ENCODE data around the gene FXYD1.

Gene FXYD1

GRCh38 chr19:35165200-35166058, 26.8 kb downstream of the FXYD1 start:
- no peak for ATAC-seq

GRCh38 chr19:35166100-35167063, 27.8 kb downstream of the FXYD1 start:
- no peak for ATAC-seq

GRCh38 chr19:35167251-35168119, 28.9 kb downstream of the FXYD1 start:
- ATAC-seq: peak in 1 of 2 donors; percentile 12

GRCh38 chr19:35168196-35168595, 29.6 kb downstream of the FXYD1 start:
- ATAC-seq: no peak

GRCh38 chr19:35169221-35169995, 30.8 kb downstream of the FXYD1 start:
- peak in 1 of 2 donors; percentile 63 for ATAC-seq

- ATAC-seq: no peak
Measured at GRCh38 chr19:35170359-35171061, 31.9 kb downstream of the FXYD1 start.

GRCh38 chr19:35171730-35172129, 33.1 kb downstream of the FXYD1 start:
- no peak for ATAC-seq

- ATAC-seq: no peak
Measured at GRCh38 chr19:35174226-35174625, 35.6 kb downstream of the FXYD1 start.

- no peak for ATAC-seq
Measured at GRCh38 chr19:35176181-35176570, 37.6 kb downstream of the FXYD1 start.

GRCh38 chr19:35177377-35178274, 39.0 kb downstream of the FXYD1 start:
- peak; percentile 41 to 55 for ATAC-seq

GRCh38 chr19:35178701-35179100, 40.1 kb downstream of the FXYD1 start:
- ATAC-seq: no peak

GRCh38 chr19:35179830-35180229, 41.2 kb downstream of the FXYD1 start:
- no peak for ATAC-seq

GRCh38 chr19:35181387-35181786, 42.8 kb downstream of the FXYD1 start:
- ATAC-seq: no peak

GRCh38 chr19:35184267-35184666, 45.6 kb downstream of the FXYD1 start:
- ATAC-seq: no peak

- peak; percentile 84 to 95 for ATAC-seq
Measured at GRCh38 chr19:35184884-35185283, 46.3 kb downstream of the FXYD1 start.

Measured in activated CD4-positive, CD25-positive, alpha-beta regulatory T cell treated with anti-CD3 and anti-CD28 coated beads, Interleukin-2, amount 50 U/mL, for 24 hours (primary cell).